K562 (cell line): ENCODE results near the gene CTDSP1. TPM values are rescaled to one million over a fixed set of nuclear protein-coding genes. Genes with fewer than 3 reads are reported as not detected.

Experiments used
- AFF4 ChIP-seq: sonication (generic); formaldehyde crosslinking; IDR thresholded peaks from 2 replicates; pipeline ENCODE4 v1.8.0; 2023; ENCODE audit warnings: mild to moderate bottlenecking, missing genetic modification reagents
- BRD9 ChIP-seq: fragments of 450-650 bp; IDR thresholded peaks from 2 replicates; pipeline ENCODE4 v1.6.1; 2018; ENCODE audit warnings: low read depth; ENCODE audit not compliant: partially characterized antibody
- ESRRA ChIP-seq: fragments of 450-650 bp; IDR thresholded peaks from 2 replicates; pipeline ENCODE4 v1.6.1; 2014; ENCODE audit warnings: low read depth, mild to moderate bottlenecking, moderate library complexity, borderline replicate concordance
- GABPB2 ChIP-seq: fragments of 250-450 bp; sonication (Bioruptor Pico); conservative IDR thresholded peaks from 2 replicates; pipeline ENCODE4 v1.5.1; 2021; ENCODE audit warnings: mild to moderate bottlenecking
- KLF16 ChIP-seq: IDR thresholded peaks from 2 replicates; pipeline ENCODE4 v1.6.1; 2016; ENCODE audit warnings: antibody characterized with exemption
- MBD2 ChIP-seq: sonication (generic); IDR thresholded peaks from 2 replicates; pipeline ENCODE4 v1.6.1; 2016; ENCODE audit warnings: low read depth, borderline replicate concordance
- MYNN ChIP-seq, 2 experiments: sonication (generic); formaldehyde crosslinking in 1 of 2; IDR thresholded peaks; 2 replicates each; pipeline versions ENCODE4 v1.5.0 to v1.6.1; 2016 to 2020; ENCODE audit warnings: antibody characterized with exemption in 1 of 2, missing genetic modification reagents in 1 of 2
- NR1H2 ChIP-seq: sonication (generic); formaldehyde crosslinking; IDR thresholded peaks from 2 replicates; pipeline ENCODE4 v1.4.0; 2020; ENCODE audit warnings: mild to moderate bottlenecking, missing genetic modification reagents
- RBM15 ChIP-seq: fragments of 200-400 bp; formaldehyde crosslinking; IDR thresholded peaks from 2 replicates; pipeline ENCODE4 v1.6.1; 2018; ENCODE audit warnings: mild to moderate bottlenecking, low read length, moderate library complexity; ENCODE audit not compliant: insufficient read depth
- SIRT6 ChIP-seq: IDR thresholded peaks from one replicate; pipeline ENCODE4 v1.6.1; 2012; ENCODE audit warnings: low read depth, mild to moderate bottlenecking, control low read depth, inconsistent platforms, low read length, moderate library complexity
- SRSF1 ChIP-seq: fragments of 200-400 bp; formaldehyde crosslinking; IDR thresholded peaks from 2 replicates; pipeline ENCODE4 v1.6.1; 2017; ENCODE audit warnings: mild to moderate bottlenecking, low read depth, low read length, moderate library complexity
- ZNF140 ChIP-seq: fragments of 250-450 bp; sonication (Bioruptor Pico); IDR thresholded peaks from 2 replicates; pipeline ENCODE4 v1.8.0; 2021; ENCODE audit warnings: moderate library complexity, mild to moderate bottlenecking, inconsistent platforms
- ZNF224 ChIP-seq: sonication (generic); formaldehyde crosslinking; IDR thresholded peaks from 2 replicates; pipeline ENCODE4 v1.8.0; 2022; ENCODE audit warnings: mild to moderate bottlenecking, missing genetic modification reagents
- polyA plus RNA-seq, 8 experiments: library from polyadenylated mRNA; depleted of rRNA in 4 of 8; stranded (reverse) in 5 of 8; unstranded in 3 of 8; fragments of >200 nt; fragmentation: Nextera tagmentation in 2 of 8; fragmentation: Illumina TruSeq in 1 of 8; extraction: Ambion mirVana in 2 of 8; extraction: Trizol in 1 of 8; gene quantifications; 2 replicates each; pipeline versions ENCODE4 v1.2.1 to v1.2.3, GENCODE V29; 2011 to 2014; ENCODE audit warnings: inconsistent platforms in 1 of 8, missing spikeins in 1 of 8
- total RNA-seq, 7 experiments: library from RNA; depleted of rRNA in 6 of 7; stranded (reverse); fragments of >200 nt in 6 of 7; fragmentation: Illumina TruSeq in 2 of 7; extraction: Trizol in 2 of 7; gene quantifications; 2 replicates each; pipeline versions ENCODE4 v1.2.1 to v1.2.3, GENCODE V29; 2011 to 2021; ENCODE audit warnings: low replicate concordance in 1 of 7
- TF ChIP-seq, protein P1 (sequence below): sonication (generic); formaldehyde crosslinking; IDR thresholded peaks from 2 replicates; pipeline ENCODE4 v1.8.0; 2022; ENCODE audit warnings: mild to moderate bottlenecking, missing genetic modification reagents
- TF ChIP-seq, protein P2 (sequence below): sonication (generic); formaldehyde crosslinking; IDR thresholded peaks from 2 replicates; pipeline ENCODE4 v1.8.0; 2022; ENCODE audit warnings: mild to moderate bottlenecking, missing genetic modification reagents, borderline replicate concordance
- TF ChIP-seq, protein P3 (sequence below): conservative IDR thresholded peaks from 2 replicates; pipeline ENCODE4 v1.6.1; 2011; ENCODE audit warnings: low read depth, mild to moderate bottlenecking, low read length; ENCODE audit not compliant: control insufficient read depth
- TF ChIP-seq, protein P4 (sequence below): fragments of 250-450 bp; sonication (Bioruptor Pico); IDR thresholded peaks from 2 replicates; pipeline ENCODE4 v1.6.1; 2021; ENCODE audit warnings: mild to moderate bottlenecking

CTDSP1 gene
- total and polyA plus RNA-seq, 9 of the 15 experiments (the other 6 are each of a cell fraction or from before 2014, with no cell fraction given), result 2.4 to 74.8 (median 45.8) TPM

DNA sequence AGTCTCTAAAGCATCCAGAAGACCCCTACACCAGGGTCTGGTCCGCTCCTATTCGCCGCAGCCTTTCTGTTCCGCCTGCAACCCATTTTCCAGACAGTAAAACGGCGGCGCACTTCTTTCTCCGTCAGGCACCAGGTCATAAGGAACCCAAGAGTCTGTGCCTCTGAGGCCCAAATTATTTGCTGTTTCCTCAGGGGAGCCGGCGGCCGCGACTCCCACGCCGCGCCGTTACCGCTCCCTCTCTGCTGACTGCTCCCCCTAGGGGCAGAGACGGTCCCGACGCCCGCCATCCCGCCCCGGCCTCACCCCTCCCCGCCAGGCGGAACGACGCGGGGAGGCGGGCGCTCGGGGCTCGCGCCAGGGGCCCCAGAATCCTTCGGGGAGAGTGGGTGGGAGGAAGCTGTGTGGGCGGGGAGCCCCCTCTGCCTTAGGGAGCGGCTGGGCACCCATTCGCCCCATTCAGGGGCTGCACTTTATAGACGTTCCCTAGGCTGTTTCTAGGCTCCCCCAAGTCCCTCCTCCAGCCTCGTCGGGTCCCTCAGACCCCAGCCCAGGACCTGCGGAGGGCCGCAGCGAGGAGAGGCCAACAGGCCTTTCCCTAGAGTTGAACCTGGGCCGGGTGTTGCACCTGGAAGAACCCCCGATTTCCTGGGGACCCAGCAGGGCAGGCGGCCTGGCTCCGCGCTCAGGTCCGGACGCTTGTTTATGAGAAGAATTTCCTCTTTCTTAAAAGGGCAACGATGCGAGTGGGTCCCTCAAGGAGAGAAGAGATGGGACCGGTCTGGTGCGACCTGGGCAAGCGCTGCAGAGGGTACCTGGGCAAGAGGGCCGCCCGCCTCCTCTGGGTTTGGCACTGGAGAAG lies 3.6 kb upstream of the CTDSP1 start (continued):
- TF ChIP-seq, protein P1, sequence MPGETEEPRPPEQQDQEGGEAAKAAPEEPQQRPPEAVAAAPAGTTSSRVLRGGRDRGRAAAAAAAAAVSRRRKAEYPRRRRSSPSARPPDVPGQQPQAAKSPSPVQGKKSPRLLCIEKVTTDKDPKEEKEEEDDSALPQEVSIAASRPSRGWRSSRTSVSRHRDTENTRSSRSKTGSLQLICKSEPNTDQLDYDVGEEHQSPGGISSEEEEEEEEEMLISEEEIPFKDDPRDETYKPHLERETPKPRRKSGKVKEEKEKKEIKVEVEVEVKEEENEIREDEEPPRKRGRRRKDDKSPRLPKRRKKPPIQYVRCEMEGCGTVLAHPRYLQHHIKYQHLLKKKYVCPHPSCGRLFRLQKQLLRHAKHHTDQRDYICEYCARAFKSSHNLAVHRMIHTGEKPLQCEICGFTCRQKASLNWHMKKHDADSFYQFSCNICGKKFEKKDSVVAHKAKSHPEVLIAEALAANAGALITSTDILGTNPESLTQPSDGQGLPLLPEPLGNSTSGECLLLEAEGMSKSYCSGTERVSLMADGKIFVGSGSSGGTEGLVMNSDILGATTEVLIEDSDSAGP, result no peak
- TF ChIP-seq KLF16 (peak; percentile 65), GABPB2 (CRISPR knock-in tag) (no peak), ZNF224 (CRISPR knock-in tag) (no peak), AFF4 (peak; percentile 84; the same call in 1 of the 2 replicates), ZNF140 (CRISPR knock-in tag) (no peak), ESRRA (peak; percentile 69), SRSF1 (no peak), MBD2 (peak; percentile 41; the same call in 1 of the 2 replicates), MYNN (IDR thresholded peaks at IDR 0.05) (peak; percentile 44), MYNN (CRISPR knock-in tag; IDR thresholded peaks at IDR 0.05) (no peak), RBM15 (no peak), BRD9 (peak; percentile 62), NR1H2 (no peak), SIRT6 (no peak)
- TF ChIP-seq, protein P2, sequence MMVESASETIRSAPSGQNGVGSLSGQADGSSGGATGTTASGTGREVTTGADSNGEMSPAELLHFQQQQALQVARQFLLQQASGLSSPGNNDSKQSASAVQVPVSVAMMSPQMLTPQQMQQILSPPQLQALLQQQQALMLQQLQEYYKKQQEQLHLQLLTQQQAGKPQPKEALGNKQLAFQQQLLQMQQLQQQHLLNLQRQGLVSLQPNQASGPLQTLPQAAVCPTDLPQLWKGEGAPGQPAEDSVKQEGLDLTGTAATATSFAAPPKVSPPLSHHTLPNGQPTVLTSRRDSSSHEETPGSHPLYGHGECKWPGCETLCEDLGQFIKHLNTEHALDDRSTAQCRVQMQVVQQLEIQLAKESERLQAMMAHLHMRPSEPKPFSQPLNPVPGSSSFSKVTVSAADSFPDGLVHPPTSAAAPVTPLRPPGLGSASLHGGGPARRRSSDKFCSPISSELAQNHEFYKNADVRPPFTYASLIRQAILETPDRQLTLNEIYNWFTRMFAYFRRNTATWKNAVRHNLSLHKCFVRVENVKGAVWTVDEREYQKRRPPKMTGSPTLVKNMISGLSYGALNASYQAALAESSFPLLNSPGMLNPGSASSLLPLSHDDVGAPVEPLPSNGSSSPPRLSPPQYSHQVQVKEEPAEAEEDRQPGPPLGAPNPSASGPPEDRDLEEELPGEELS, result 0 out of 2 replicates have a peak, but pooled peaks have one; percentile 16
- TF ChIP-seq, protein P3, sequence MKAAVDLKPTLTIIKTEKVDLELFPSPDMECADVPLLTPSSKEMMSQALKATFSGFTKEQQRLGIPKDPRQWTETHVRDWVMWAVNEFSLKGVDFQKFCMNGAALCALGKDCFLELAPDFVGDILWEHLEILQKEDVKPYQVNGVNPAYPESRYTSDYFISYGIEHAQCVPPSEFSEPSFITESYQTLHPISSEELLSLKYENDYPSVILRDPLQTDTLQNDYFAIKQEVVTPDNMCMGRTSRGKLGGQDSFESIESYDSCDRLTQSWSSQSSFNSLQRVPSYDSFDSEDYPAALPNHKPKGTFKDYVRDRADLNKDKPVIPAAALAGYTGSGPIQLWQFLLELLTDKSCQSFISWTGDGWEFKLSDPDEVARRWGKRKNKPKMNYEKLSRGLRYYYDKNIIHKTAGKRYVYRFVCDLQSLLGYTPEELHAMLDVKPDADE, result peak; percentile 59; the same call in 1 of the 2 replicates
- TF ChIP-seq, protein P4, sequence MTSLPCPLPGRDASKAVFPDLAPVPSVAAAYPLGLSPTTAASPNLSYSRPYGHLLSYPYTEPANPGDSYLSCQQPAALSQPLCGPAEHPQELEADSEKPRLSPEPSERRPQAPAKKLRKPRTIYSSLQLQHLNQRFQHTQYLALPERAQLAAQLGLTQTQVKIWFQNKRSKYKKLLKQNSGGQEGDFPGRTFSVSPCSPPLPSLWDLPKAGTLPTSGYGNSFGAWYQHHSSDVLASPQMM (CRISPR knock-in tag), result no peak
